ENCODE data around the gene SRCIN1. TPM values are rescaled to one million over a fixed set of nuclear protein-coding genes. Genes with fewer than 3 reads are reported as not detected.

Gene SRCIN1
- total RNA-seq, 3 donors from 2014 or later: 4.2 to 10.8 (median 8.8) TPM

GRCh38 chr17:38547444-38547843 is 58.3 kb downstream of the SRCIN1 start:
- Histone ChIP-seq H3K36me3 (no peaks in the 10 kb centered on the region), H3K4me3 (no peak overlapping the region), H3K27me3 (no peaks in the 10 kb centered on the region), H3K27ac (no peak overlapping the region), H3K4me1 (no peaks in the 10 kb centered on the region), H3K9me3 (no peaks in the 10 kb centered on the region)
- TF ChIP-seq POLR2AphosphoS5 (IDR thresholded peaks at IDR 0.05): no peak
- TF ChIP-seq CTCF (IDR thresholded peaks at IDR 0.05): no peak
- no peak for TF ChIP-seq POLR2A (IDR thresholded peaks at IDR 0.05)
- intact Hi-C loops (cut with DNase I; ENCODE audit: low total_unique reads): no loop called here
- no peak for DNase-seq (ENCODE audit: low spot score in 2 of 2)

GRCh38 chr17:38546396-38546795 is 59.4 kb downstream of the SRCIN1 start:
- no peaks in the 10 kb centered on the region for H3K27me3 ChIP-seq
- intact Hi-C loops (cut with DNase I; ENCODE audit: low total_unique reads): no loop called here
- DNase-seq (ENCODE audit: low spot score in 2 of 2): no peak
- H3K27ac ChIP-seq: no peak overlapping the region
- TF ChIP-seq POLR2A (IDR thresholded peaks at IDR 0.05) (no peak), POLR2AphosphoS5 (IDR thresholded peaks at IDR 0.05) (no peak)
- no peaks in the 10 kb centered on the region for H3K4me1 ChIP-seq
- no peaks in the 10 kb centered on the region for H3K36me3 ChIP-seq
- H3K4me3 ChIP-seq: no peak overlapping the region
- no peaks in the 10 kb centered on the region for H3K9me3 ChIP-seq

GRCh38 chr17:38545531-38546225 is 60.1 kb downstream of the SRCIN1 start:
- Histone ChIP-seq H3K27ac (no peak overlapping the region), H3K9me3 (no peaks in the 10 kb centered on the region), H3K27me3 (no peaks in the 10 kb centered on the region), H3K4me1 (no peaks in the 10 kb centered on the region), H3K4me3 (no peak overlapping the region), H3K36me3 (no peaks in the 10 kb centered on the region)
- TF ChIP-seq CTCF (IDR thresholded peaks at IDR 0.05): no peak
- no peak for TF ChIP-seq POLR2AphosphoS5 (IDR thresholded peaks at IDR 0.05)
- intact Hi-C loops (cut with DNase I; ENCODE audit: low total_unique reads): no loop called here
- DNase-seq (ENCODE audit: low spot score in 2 of 2): no peak

- no peak for DNase-seq (ENCODE audit: low spot score in 2 of 2)
- Histone ChIP-seq H3K4me3 (no peak overlapping the region), H3K4me1 (no peaks in the 10 kb centered on the region), H3K27me3 (no peaks in the 10 kb centered on the region), H3K9me3 (no peaks in the 10 kb centered on the region), H3K36me3 (no peaks in the 10 kb centered on the region), H3K27ac (no peak overlapping the region)
- intact Hi-C loops (cut with DNase I; ENCODE audit: low total_unique reads): no loop called here
- no peak for TF ChIP-seq POLR2A (IDR thresholded peaks at IDR 0.05)
- no peak for TF ChIP-seq POLR2AphosphoS5 (IDR thresholded peaks at IDR 0.05)
- TF ChIP-seq CTCF (IDR thresholded peaks at IDR 0.05): no peak
Measured at GRCh38 chr17:38544839-38545209, 60.9 kb downstream of the SRCIN1 start.

- H3K9me3 ChIP-seq: no peaks in the 10 kb centered on the region
- no peaks in the 10 kb centered on the region for H3K27me3 ChIP-seq
- no peak for DNase-seq (ENCODE audit: low spot score in 2 of 2)
- H3K4me3 ChIP-seq: no peak overlapping the region
- TF ChIP-seq POLR2AphosphoS5 (IDR thresholded peaks at IDR 0.05): no peak
- intact Hi-C loops (cut with DNase I; ENCODE audit: low total_unique reads): no loop called here
- no peaks in the 10 kb centered on the region for H3K4me1 ChIP-seq
- H3K36me3 ChIP-seq: no peaks in the 10 kb centered on the region
- H3K27ac ChIP-seq: no peak overlapping the region
Measured at GRCh38 chr17:38544175-38544838, 61.4 kb downstream of the SRCIN1 start.

- no peak for DNase-seq (ENCODE audit: low spot score in 2 of 2)
- intact Hi-C loops (cut with DNase I; ENCODE audit: low total_unique reads): no loop called here
- H3K9me3 ChIP-seq: no peaks in the 10 kb centered on the region
- H3K4me1 ChIP-seq: no peaks in the 10 kb centered on the region
- no peak for TF ChIP-seq POLR2A (IDR thresholded peaks at IDR 0.05)
- TF ChIP-seq CTCF (IDR thresholded peaks at IDR 0.05): no peak
- no peak for TF ChIP-seq POLR2AphosphoS5 (IDR thresholded peaks at IDR 0.05)
- H3K27me3 ChIP-seq: no peaks in the 10 kb centered on the region
- H3K36me3 ChIP-seq: no peaks in the 10 kb centered on the region
- no peak overlapping the region for H3K27ac ChIP-seq
- H3K4me3 ChIP-seq: no peak overlapping the region
Measured at GRCh38 chr17:38543403-38544174, 62.2 kb downstream of the SRCIN1 start.

Data from breast epithelium (tissue), 4 donors.